Parathyroid adenoma (tissue), 2 donors: Measurements from ENCODE around the gene KANSL1.
"Not testable (repeated sequence)": the region's sequence is repeated elsewhere in the genome, so short reads cannot be mapped to it uniquely, and the experiment has no call there.

Experiments
- H2AFZ ChIP-seq: fragments of 300-600 bp; sonication (generic); one replicate; pipeline ENCODE4 v1.7.0; 2017; ENCODE audit warnings: antibody characterized with exemption, mild to moderate bottlenecking
- H3K27ac ChIP-seq: fragments of 300-600 bp; sonication (generic); one replicate; pipeline ENCODE4 v1.7.0; 2017
- H3K27me3 ChIP-seq: fragments of 300-600 bp; sonication (generic); one replicate; pipeline ENCODE4 v1.7.0; 2017; ENCODE audit warnings: low read length; ENCODE audit not compliant: control insufficient read depth, insufficient read depth
- H3K36me3 ChIP-seq: fragments of 300-600 bp; sonication (generic); one replicate; pipeline ENCODE4 v1.7.0; 2017; ENCODE audit warnings: low read length; ENCODE audit not compliant: control insufficient read depth, insufficient read depth
- H3K4me1 ChIP-seq: fragments of 300-600 bp; sonication (generic); one replicate; pipeline ENCODE4 v1.7.0; 2017; ENCODE audit warnings: control low read depth
- H3K4me2 ChIP-seq: fragments of 300-600 bp; sonication (generic); one replicate; pipeline ENCODE4 v1.7.0; 2017; ENCODE audit warnings: low read length
- H3K4me3 ChIP-seq: fragments of 300-600 bp; sonication (generic); one replicate; pipeline ENCODE4 v1.7.0; 2017; ENCODE audit warnings: low read depth, low read length
- H3K79me2 ChIP-seq: fragments of 300-600 bp; sonication (generic); one replicate; pipeline ENCODE4 v1.7.0; 2017; ENCODE audit warnings: control low read depth
- H3K9ac ChIP-seq: fragments of 300-600 bp; sonication (generic); one replicate; pipeline ENCODE4 v1.7.0; 2017; ENCODE audit warnings: mild to moderate bottlenecking
- H3K9me3 ChIP-seq: fragments of 300-600 bp; sonication (generic); one replicate; pipeline ENCODE4 v1.7.0; 2017; ENCODE audit warnings: low read length; ENCODE audit not compliant: control insufficient read depth
- TF ChIP-seq, protein P1 (sequence below): fragments of 300-600 bp; sonication (generic); IDR thresholded peaks from one replicate; pipeline ENCODE4 v1.7.0; 2017; ENCODE audit warnings: antibody characterized with exemption, mild to moderate bottlenecking
- donor health status: primary hyperparathyroidism.

KANSL1 gene

DNA sequence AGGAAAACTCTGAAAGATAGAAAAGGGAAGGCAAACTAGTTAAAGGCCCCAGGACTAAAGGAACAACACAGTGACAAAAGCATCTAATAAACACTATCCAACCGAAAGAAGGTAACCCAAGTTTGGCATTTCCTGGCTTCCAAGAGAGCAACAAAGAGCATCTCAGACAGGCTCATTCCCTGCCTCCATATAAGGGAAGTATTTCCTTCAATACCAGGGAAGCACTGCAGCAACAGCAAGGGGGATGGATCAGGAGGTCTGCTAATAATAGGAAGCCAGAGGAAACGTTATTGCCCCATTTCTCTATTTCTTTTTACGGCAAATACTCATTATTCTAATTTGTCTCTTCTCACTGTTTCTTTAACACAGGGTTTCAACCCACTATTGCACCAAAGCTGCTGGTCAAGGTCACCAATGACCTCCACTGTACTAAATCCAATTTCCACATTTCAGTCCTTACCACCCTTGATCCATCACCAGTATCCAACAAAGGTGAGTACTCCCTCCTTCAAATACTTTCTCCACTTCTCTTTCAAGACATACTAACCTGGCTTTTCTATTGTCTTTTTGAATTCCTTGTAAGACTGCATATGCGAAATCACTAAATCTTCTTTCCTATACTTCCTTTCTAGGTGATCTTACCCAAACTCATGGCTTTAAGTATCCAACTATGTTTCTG lies 86.1 kb downstream of the KANSL1 start:
- Histone ChIP-seq H2AFZ (no peak overlapping the region), H3K9ac (no peak overlapping the region), H3K9me3 (no peaks in the 10 kb centered on the region), H3K27ac (no peak overlapping the region), H3K27me3 (no peaks in the 10 kb centered on the region), H3K4me2 (no peak overlapping the region), H3K4me1 (peaks cover 39% of the 10 kb centered on the region), H3K36me3 (no peaks in the 10 kb centered on the region), H3K79me2 (peaks cover 60% of the 10 kb centered on the region), H3K4me3 (no peak overlapping the region)
- TF ChIP-seq, protein P1, sequence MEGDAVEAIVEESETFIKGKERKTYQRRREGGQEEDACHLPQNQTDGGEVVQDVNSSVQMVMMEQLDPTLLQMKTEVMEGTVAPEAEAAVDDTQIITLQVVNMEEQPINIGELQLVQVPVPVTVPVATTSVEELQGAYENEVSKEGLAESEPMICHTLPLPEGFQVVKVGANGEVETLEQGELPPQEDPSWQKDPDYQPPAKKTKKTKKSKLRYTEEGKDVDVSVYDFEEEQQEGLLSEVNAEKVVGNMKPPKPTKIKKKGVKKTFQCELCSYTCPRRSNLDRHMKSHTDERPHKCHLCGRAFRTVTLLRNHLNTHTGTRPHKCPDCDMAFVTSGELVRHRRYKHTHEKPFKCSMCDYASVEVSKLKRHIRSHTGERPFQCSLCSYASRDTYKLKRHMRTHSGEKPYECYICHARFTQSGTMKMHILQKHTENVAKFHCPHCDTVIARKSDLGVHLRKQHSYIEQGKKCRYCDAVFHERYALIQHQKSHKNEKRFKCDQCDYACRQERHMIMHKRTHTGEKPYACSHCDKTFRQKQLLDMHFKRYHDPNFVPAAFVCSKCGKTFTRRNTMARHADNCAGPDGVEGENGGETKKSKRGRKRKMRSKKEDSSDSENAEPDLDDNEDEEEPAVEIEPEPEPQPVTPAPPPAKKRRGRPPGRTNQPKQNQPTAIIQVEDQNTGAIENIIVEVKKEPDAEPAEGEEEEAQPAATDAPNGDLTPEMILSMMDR = no peak

- not testable (repeated sequence) for H3K27ac ChIP-seq, H3K9me3 ChIP-seq, H3K4me3 ChIP-seq, H3K4me2 ChIP-seq, H3K4me1 ChIP-seq, H2AFZ ChIP-seq, H3K36me3 ChIP-seq, H3K27me3 ChIP-seq, H3K9ac ChIP-seq
- peaks cover 33% of the 10 kb centered on the region for H3K79me2 ChIP-seq
These were observed 90.4 kb downstream of the KANSL1 start for GRCh38 chr17:46102806-46103205.

DNA sequence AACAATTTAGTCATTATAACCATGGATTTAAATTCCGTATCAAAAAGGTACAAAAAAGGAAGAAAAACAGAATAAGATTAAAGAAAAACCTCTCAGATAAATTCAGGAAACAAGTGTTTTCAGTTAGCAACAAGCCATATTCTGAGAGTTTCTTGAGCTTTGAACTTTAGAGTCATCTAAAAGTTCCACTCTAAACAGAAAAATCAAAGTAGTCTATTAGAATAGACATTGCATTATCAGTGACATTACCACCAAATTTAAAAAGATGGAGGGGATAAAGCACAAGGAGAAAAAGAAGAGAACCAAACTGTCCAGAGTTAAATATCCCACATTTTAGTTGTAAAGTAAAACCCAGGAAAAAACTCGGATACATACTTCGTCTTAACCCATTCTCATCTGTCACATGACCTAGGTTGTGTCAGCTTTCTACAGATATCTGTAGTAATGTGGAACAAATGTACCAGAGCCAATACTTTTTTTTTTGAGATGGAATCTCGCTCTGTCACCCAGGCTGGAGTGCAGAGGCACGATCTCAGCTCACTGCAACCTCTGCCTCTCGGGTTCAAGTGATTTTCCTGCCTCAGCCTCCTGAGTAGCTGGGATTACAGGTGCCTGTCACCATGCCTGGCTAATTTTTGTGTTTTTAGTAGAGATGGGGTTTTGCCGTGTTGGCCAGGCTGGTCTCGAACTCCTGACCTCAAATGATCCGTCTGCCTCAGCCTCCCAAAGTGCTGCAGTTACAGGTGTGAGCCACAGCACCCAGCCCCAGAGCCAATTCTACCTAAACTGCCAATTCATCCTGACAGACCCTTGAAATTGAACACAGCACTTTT lies 91.2 kb downstream of the KANSL1 start:
- H3K4me3 ChIP-seq, H3K27me3 ChIP-seq, H3K4me1 ChIP-seq, H3K9ac ChIP-seq, H2AFZ ChIP-seq, H3K36me3 ChIP-seq, H3K27ac ChIP-seq, H3K9me3 ChIP-seq, H3K4me2 ChIP-seq: not testable (repeated sequence)
- peaks cover 25% of the 10 kb centered on the region for H3K79me2 ChIP-seq

GRCh38 chr17:46100590-46100989 lies 92.6 kb downstream of the KANSL1 start:
- H3K9me3 ChIP-seq = no peaks in the 10 kb centered on the region
- H3K4me1 ChIP-seq = no peaks in the 10 kb centered on the region
- peaks cover 19% of the 10 kb centered on the region for H3K79me2 ChIP-seq
- peak overlapping the region; percentile 13 for H3K4me2 ChIP-seq
- no peaks in the 10 kb centered on the region for H3K27me3 ChIP-seq
- H2AFZ ChIP-seq = no peak overlapping the region
- no peak overlapping the region for H3K9ac ChIP-seq
- no peak overlapping the region for H3K4me3 ChIP-seq
- no peaks in the 10 kb centered on the region for H3K36me3 ChIP-seq
- H3K27ac ChIP-seq = no peak overlapping the region
- TF ChIP-seq, protein P1 = no peak

DNA sequence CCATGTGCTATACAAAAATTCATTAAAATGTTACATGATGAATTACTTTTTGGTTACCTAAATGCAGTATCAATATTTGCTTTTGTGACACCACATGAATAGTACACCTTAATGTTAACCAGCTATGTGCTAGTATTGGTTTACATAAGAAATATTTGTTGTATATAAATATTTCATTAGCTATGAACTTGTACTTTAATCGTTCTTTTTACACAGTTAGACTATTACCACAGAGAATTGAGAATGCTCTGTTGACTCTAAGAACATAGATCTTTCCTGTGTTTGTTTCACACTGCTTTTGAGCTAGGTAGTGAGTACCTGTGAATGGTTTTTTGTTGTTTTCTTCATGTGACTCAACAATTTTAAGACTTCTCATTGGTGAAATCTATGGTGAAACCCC lies 93.4 kb downstream of the KANSL1 start:
- H3K79me2 ChIP-seq = peaks cover 13% of the 10 kb centered on the region
- no peak overlapping the region for H2AFZ ChIP-seq
- TF ChIP-seq, protein P1 = no peak
- H3K27ac ChIP-seq = no peak overlapping the region
- H3K4me3 ChIP-seq = no peak overlapping the region
- H3K27me3 ChIP-seq = no peaks in the 10 kb centered on the region
- no peak overlapping the region for H3K9ac ChIP-seq
- no peaks in the 10 kb centered on the region for H3K36me3 ChIP-seq
- no peak overlapping the region for H3K4me2 ChIP-seq
- no peaks in the 10 kb centered on the region for H3K9me3 ChIP-seq
- H3K4me1 ChIP-seq = no peaks in the 10 kb centered on the region
